HL-60 (cell line): Measurements from ENCODE around the gene CLEC12A.

Source experiments
- GABPA ChIP-seq: IDR thresholded peaks from 2 replicates; pipeline ENCODE4 v1.6.1; 2012; ENCODE audit warnings: low read depth
- POLR2AphosphoS5 ChIP-seq: IDR thresholded peaks from 2 replicates; pipeline ENCODE4 v1.6.1; 2012; ENCODE audit warnings: low read depth
- SPI1 ChIP-seq: IDR thresholded peaks from 2 replicates; pipeline ENCODE4 v1.6.1; 2012; ENCODE audit warnings: low read depth, mild to moderate bottlenecking, borderline replicate concordance
- TF ChIP-seq, protein P1 (sequence below): IDR thresholded peaks from one replicate; pipeline ENCODE4 v1.5.1; 2011; ENCODE audit warnings: low read length, control low read depth, inconsistent platforms; ENCODE audit not compliant: insufficient read depth
- TF ChIP-seq, protein P2 (sequence below): IDR thresholded peaks from 2 replicates; pipeline ENCODE4 v1.6.1; 2012; ENCODE audit warnings: low read depth; ENCODE audit not compliant: insufficient replicate concordance

DNA sequence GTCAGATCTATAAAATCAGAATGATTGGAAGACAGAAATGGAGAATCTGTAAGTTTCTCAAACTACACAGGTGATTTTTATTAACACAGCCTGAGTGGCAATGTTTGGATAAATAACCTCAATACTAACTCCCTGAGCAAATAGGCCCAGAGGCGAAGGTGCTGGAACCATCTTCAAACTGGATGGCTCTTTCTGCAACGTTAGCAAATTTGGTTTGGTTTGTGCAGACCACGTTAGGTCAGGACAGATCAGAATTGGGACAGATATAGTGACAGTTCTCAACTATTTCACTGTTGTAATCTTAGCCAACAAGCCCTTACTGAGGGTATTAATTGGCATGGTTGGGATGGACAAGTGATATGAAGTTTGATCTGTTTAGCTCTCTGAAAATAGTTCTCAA is 50.1 kb downstream of the CLEC12A start:
- TF ChIP-seq, protein P1, sequence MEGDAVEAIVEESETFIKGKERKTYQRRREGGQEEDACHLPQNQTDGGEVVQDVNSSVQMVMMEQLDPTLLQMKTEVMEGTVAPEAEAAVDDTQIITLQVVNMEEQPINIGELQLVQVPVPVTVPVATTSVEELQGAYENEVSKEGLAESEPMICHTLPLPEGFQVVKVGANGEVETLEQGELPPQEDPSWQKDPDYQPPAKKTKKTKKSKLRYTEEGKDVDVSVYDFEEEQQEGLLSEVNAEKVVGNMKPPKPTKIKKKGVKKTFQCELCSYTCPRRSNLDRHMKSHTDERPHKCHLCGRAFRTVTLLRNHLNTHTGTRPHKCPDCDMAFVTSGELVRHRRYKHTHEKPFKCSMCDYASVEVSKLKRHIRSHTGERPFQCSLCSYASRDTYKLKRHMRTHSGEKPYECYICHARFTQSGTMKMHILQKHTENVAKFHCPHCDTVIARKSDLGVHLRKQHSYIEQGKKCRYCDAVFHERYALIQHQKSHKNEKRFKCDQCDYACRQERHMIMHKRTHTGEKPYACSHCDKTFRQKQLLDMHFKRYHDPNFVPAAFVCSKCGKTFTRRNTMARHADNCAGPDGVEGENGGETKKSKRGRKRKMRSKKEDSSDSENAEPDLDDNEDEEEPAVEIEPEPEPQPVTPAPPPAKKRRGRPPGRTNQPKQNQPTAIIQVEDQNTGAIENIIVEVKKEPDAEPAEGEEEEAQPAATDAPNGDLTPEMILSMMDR: no peak
- TF ChIP-seq POLR2AphosphoS5: no peak
- TF ChIP-seq SPI1: no peak
- TF ChIP-seq, protein P2, sequence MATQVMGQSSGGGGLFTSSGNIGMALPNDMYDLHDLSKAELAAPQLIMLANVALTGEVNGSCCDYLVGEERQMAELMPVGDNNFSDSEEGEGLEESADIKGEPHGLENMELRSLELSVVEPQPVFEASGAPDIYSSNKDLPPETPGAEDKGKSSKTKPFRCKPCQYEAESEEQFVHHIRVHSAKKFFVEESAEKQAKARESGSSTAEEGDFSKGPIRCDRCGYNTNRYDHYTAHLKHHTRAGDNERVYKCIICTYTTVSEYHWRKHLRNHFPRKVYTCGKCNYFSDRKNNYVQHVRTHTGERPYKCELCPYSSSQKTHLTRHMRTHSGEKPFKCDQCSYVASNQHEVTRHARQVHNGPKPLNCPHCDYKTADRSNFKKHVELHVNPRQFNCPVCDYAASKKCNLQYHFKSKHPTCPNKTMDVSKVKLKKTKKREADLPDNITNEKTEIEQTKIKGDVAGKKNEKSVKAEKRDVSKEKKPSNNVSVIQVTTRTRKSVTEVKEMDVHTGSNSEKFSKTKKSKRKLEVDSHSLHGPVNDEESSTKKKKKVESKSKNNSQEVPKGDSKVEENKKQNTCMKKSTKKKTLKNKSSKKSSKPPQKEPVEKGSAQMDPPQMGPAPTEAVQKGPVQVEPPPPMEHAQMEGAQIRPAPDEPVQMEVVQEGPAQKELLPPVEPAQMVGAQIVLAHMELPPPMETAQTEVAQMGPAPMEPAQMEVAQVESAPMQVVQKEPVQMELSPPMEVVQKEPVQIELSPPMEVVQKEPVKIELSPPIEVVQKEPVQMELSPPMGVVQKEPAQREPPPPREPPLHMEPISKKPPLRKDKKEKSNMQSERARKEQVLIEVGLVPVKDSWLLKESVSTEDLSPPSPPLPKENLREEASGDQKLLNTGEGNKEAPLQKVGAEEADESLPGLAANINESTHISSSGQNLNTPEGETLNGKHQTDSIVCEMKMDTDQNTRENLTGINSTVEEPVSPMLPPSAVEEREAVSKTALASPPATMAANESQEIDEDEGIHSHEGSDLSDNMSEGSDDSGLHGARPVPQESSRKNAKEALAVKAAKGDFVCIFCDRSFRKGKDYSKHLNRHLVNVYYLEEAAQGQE: no peak
- TF ChIP-seq GABPA: no peak
